ENCODE measurements around the gene EPB41L2.

Gene EPB41L2

DNA sequence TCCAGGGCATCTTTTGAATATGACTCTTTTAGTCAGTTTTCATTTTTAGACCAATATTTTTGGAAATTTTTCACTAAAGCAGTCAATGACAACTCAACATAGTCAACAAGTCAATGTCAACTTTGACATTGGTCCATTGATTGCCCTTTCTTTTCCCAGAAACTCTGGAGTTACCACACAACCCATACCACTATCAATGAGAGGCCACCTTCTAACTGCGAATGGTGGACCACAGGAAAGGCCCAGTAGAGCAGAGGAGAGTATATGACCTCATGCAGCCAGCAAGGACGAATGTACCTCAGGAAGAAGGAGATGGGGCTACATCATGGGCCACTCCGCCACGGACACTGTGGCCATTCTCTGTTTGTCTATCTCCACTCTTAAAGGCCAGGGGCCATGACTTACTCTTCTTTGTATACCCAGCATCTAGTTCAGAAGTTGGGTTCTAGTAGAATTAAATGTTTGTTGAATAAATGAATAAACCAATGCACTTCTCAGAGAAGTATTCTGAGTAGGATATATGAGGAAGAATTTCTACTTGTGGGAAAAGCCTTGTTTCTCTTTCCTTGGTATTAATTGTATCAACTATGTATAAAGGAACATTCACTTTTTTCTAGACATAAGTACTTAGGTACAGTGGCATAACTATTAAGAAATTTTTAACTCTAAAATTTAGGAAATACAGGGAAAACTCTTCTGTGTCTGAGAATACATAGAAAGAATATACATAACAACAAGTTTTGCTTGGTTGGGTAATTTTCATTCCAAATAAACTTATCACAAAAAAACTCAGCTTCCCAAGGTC lies 236.4 kb downstream of the EPB41L2 start:
- no peak for TF ChIP-seq ZFX (IDR thresholded peaks at IDR 0.05; ENCODE audit: borderline replicate concordance)
- TF ChIP-seq, protein P1, sequence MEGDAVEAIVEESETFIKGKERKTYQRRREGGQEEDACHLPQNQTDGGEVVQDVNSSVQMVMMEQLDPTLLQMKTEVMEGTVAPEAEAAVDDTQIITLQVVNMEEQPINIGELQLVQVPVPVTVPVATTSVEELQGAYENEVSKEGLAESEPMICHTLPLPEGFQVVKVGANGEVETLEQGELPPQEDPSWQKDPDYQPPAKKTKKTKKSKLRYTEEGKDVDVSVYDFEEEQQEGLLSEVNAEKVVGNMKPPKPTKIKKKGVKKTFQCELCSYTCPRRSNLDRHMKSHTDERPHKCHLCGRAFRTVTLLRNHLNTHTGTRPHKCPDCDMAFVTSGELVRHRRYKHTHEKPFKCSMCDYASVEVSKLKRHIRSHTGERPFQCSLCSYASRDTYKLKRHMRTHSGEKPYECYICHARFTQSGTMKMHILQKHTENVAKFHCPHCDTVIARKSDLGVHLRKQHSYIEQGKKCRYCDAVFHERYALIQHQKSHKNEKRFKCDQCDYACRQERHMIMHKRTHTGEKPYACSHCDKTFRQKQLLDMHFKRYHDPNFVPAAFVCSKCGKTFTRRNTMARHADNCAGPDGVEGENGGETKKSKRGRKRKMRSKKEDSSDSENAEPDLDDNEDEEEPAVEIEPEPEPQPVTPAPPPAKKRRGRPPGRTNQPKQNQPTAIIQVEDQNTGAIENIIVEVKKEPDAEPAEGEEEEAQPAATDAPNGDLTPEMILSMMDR (IDR thresholded peaks at IDR 0.05), result no peak
- no peak overlapping the region; the same call in 1 of the 2 replicates for H3K27ac ChIP-seq

DNA sequence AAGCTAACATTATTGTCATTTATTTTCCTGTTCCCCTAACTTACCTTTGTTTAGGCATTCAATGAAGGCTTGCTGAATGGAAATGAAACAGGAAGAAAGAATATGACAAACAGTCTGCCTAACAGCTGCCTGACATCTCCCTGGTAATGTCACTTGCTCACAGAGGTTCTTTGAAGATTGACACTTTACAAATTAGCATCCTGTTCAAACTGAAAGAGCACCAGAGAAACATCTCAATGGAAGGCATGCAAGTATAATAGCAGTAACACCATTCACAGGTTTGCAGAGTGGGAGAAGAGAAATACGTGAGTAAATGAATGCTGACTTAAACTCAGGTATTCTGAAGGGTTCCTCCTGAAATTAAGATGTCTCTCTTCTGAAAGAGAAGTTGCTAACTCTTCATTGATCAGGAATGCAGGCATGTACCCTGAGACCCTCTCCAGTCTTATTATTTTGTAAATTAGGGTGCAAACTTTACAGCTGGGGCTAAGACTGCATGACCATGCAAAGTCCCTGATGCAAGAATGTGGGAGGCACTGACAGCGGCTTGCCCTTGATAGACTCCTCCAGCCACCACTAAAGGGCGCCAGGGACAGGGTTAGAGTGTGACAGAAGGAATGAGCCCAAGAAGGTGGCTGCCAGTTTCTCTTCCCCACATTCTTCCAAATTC lies 237.1 kb downstream of the EPB41L2 start:
- H3K27ac ChIP-seq, result no peak overlapping the region
- TF ChIP-seq ZFX (IDR thresholded peaks at IDR 0.05; ENCODE audit: borderline replicate concordance), result no peak
- TF ChIP-seq, protein P1 (IDR thresholded peaks at IDR 0.05), result no peak

- TF ChIP-seq ZFX (IDR thresholded peaks at IDR 0.05; ENCODE audit: borderline replicate concordance), result no peak
- TF ChIP-seq, protein P1 (IDR thresholded peaks at IDR 0.05), result no peak
- H3K27ac ChIP-seq, result no peak overlapping the region
Observed at GRCh38 chr6:130824978-130825694, 237.9 kb downstream of the EPB41L2 start.

GRCh38 chr6:130822736-130823135 lies 240.3 kb downstream of the EPB41L2 start:
- TF ChIP-seq, protein P1 (IDR thresholded peaks at IDR 0.05), result no peak
- no peak for TF ChIP-seq ZFX (IDR thresholded peaks at IDR 0.05; ENCODE audit: borderline replicate concordance)
- H3K27ac ChIP-seq, result no peak overlapping the region

DNA sequence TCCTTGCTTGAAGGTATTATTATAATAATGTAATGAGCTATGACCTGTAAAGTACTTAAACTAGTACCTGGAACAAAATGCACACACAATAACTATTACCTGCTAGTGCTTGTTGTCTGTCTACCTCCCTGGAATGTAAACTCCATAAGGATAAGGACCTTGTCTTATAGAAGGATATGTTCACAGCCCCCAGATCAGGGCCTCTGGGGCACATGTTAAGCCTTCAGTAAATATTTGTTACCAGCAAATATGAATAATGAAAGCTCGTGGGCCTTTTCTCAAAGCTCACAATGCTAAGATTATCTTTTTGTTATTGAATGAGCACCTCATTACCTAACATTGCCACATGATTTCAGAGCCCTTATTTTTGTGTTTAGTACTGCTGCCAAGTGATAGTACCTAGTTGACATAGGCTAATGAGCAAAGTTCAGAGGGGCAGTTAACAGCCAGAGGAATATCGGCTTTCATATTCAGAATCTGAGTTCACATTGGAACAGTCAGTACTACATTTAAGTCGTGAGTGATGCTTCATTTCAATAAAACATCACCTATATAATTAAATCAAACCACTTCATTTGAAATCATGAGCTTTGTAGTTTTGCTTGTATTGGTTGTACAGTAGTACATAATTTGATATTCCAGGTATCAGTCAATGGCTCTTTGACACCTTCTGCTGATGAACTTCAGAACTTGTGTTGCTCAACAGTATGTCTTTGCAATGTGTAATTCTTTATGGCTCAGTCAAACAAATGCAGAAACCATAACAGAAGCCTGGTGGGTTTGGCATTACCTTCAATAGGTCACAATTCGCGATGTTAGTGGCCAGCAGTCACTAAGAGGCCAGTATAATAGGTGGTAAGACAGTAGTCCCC lies 247.6 kb downstream of the EPB41L2 start:
- H3K27ac ChIP-seq, result no peak overlapping the region

GRCh38 chr6:130814506-130814905 lies 248.5 kb downstream of the EPB41L2 start:
- no peak overlapping the region for H3K27ac ChIP-seq
- TF ChIP-seq, protein P1 (IDR thresholded peaks at IDR 0.05), result no peak
- TF ChIP-seq ZFX (IDR thresholded peaks at IDR 0.05; ENCODE audit: borderline replicate concordance), result no peak

More for the DNA sequence above, 247.6 kb downstream of the EPB41L2 start:
- TF ChIP-seq, protein P1 (IDR thresholded peaks at IDR 0.05), result no peak
- TF ChIP-seq ZFX (IDR thresholded peaks at IDR 0.05; ENCODE audit: borderline replicate concordance), result no peak
